ENCODE measurements around the gene RCAN2.

GRCh38 chr6:46453741-46454316 lies 37.4 kb downstream of the RCAN2 start:
- no peak for TF ChIP-seq CTCF (IDR thresholded peaks at IDR 0.05)
- no peak for TF ChIP-seq EP300 (IDR thresholded peaks at IDR 0.05)
- no peak for TF ChIP-seq POLR2A (IDR thresholded peaks at IDR 0.05)

All from ovary (tissue), 3 donors.